Esophagus muscularis mucosa (tissue), 3 donors: Measurements from ENCODE around the gene CCNL1.

Source experiments
- POLR2AphosphoS5 ChIP-seq, 2 donors: sonication (generic); formaldehyde crosslinking; IDR thresholded peaks; one replicate each; pipeline ENCODE4 v1.6.1; 2017; ENCODE audit warnings: antibody characterized with exemption in 2 of 2
- TF ChIP-seq, protein P1 (sequence below), 3 experiments: fragments of 200-600 bp in 2 of 3; fragments of 450-650 bp in 1 of 3; sonication (generic) in 2 of 3; IDR thresholded peaks; one replicate each; pipeline ENCODE4 v1.5.1; 2017 to 2019; ENCODE audit warnings: antibody characterized with exemption in 3 of 3, mild to moderate bottlenecking in 2 of 3, moderate library complexity in 1 of 3

DNA sequence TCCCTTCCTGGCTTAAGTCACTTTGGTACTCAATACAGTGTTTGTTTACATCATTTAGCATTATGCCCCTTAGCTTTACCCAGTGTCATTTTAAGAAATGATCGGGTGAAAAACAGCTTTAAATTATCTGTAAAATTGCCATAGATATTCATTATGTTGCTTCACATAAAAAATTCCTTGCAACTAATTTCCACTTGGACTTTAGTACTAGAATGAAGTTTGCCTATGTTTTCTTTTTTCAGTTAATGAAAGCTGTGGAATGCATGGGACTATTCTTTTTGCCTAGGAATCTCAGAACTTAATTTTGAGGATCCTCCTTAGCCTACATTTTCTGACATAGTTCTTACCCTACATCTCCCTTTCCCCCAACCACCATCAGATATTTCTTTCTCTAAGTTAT lies 38.4 kb downstream of the CCNL1 start:
- TF ChIP-seq POLR2AphosphoS5 (IDR thresholded peaks at IDR 0.05), result no peak
- TF ChIP-seq, protein P1, sequence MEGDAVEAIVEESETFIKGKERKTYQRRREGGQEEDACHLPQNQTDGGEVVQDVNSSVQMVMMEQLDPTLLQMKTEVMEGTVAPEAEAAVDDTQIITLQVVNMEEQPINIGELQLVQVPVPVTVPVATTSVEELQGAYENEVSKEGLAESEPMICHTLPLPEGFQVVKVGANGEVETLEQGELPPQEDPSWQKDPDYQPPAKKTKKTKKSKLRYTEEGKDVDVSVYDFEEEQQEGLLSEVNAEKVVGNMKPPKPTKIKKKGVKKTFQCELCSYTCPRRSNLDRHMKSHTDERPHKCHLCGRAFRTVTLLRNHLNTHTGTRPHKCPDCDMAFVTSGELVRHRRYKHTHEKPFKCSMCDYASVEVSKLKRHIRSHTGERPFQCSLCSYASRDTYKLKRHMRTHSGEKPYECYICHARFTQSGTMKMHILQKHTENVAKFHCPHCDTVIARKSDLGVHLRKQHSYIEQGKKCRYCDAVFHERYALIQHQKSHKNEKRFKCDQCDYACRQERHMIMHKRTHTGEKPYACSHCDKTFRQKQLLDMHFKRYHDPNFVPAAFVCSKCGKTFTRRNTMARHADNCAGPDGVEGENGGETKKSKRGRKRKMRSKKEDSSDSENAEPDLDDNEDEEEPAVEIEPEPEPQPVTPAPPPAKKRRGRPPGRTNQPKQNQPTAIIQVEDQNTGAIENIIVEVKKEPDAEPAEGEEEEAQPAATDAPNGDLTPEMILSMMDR (IDR thresholded peaks at IDR 0.05), result no peak
